C4-2B (cell line): Measurements from ENCODE around the gene CFAP53.

ENCODE experiments used
- H3K27ac ChIP-seq: fragments of 450-650 bp; 2 replicates; pipeline ENCODE4 v1.5.1; 2017
- ZFX ChIP-seq: fragments of 450-650 bp; IDR thresholded peaks from 2 replicates; pipeline ENCODE4 v1.6.1; 2017
- TF ChIP-seq, protein P1 (sequence below): fragments of 450-650 bp; conservative IDR thresholded peaks from 2 replicates; pipeline ENCODE4 v1.5.1; 2017; ENCODE audit warnings: mild to moderate bottlenecking

CFAP53 gene

DNA sequence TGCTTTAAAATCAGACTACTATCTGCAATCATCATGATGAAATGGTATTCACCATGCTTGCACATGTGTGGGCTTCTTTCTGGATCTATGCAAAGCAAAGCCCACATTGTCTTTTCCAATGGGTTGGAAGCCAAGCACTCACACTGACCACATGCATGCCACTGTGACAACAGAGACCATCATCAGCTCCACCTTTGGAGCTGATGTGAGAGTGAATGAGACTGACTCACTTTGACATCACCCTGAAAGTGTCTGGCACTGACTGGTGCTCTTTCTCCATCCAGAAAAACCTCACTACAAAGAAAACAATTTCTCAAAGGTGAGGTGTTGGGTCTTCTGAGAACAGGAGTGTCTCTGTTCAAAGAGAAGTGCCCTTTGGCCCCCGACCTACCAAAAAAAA is 76.1 kb downstream of the CFAP53 start:
- no peak overlapping the region for H3K27ac ChIP-seq
- TF ChIP-seq, protein P1, sequence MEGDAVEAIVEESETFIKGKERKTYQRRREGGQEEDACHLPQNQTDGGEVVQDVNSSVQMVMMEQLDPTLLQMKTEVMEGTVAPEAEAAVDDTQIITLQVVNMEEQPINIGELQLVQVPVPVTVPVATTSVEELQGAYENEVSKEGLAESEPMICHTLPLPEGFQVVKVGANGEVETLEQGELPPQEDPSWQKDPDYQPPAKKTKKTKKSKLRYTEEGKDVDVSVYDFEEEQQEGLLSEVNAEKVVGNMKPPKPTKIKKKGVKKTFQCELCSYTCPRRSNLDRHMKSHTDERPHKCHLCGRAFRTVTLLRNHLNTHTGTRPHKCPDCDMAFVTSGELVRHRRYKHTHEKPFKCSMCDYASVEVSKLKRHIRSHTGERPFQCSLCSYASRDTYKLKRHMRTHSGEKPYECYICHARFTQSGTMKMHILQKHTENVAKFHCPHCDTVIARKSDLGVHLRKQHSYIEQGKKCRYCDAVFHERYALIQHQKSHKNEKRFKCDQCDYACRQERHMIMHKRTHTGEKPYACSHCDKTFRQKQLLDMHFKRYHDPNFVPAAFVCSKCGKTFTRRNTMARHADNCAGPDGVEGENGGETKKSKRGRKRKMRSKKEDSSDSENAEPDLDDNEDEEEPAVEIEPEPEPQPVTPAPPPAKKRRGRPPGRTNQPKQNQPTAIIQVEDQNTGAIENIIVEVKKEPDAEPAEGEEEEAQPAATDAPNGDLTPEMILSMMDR, result no peak
- TF ChIP-seq ZFX, result no peak

- no peak overlapping the region for H3K27ac ChIP-seq
- TF ChIP-seq, protein P1, result no peak
- no peak for TF ChIP-seq ZFX
These were observed 77.1 kb downstream of the CFAP53 start for GRCh38 chr18:50189160-50189559.

DNA sequence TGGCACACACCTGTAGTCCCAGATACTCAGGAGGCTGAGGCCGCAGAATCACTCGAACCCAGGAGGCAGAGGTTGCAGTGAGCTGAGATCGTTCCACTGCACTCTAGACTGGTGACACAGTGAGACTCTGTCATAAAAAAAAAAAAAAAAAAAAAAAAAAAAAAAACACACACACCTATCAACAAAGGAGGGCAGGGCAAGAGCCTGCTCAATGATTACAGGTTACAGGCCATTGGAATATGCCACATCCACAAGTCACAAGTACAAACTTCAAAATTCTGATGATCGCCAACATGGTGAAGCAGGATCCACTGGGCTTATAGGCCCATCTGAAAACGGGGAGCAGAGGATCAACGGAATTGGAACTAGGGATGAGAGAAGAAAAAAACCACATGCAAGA is 77.6 kb downstream of the CFAP53 start:
- TF ChIP-seq, protein P1, result no peak
- no peak for TF ChIP-seq ZFX
- no peak overlapping the region for H3K27ac ChIP-seq

DNA sequence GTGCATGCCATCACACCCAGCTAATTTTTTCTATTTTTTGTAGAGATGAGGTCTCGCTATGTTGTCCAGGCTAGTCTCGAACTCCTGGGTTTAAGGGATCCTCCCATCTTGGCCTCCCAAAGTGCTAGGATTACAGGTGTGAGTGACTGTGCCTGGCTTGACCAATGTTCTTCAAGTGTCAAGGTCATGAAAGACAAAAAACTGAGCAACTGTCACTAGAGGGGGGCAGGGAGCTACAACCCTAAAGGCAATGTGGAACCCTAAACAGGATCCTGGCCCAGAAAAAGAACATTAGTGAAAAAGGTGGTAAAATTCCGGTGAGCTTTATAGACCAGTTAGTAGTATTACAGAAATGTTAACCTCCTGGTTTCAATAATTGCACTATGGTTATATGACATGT is 78.6 kb downstream of the CFAP53 start:
- H3K27ac ChIP-seq, result no peak overlapping the region
- TF ChIP-seq ZFX, result no peak
- TF ChIP-seq, protein P1, result no peak

GRCh38 chr18:50186385-50186784 is 79.9 kb downstream of the CFAP53 start:
- no peak overlapping the region for H3K27ac ChIP-seq
- TF ChIP-seq ZFX, result no peak
- TF ChIP-seq, protein P1, result no peak

DNA sequence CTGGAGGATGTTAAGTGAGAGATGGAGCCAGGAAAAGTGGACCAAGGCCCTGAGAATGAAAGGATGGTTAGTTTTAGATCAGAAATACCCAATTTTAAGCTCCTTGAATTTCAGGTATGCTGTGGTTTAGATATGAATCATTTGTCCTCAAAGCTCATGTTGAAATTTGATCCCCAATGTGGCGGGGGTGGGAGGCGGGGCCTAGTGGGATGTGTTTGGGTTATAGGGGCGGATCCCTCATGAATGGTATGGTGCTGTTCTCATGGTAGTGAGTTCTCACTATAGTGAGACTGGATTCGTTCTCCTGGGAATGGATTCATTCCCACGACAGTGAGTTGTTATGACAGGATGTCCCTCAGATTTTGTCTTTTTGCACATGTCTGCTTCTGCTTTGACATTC is 82.7 kb downstream of the CFAP53 start:
- no peak overlapping the region for H3K27ac ChIP-seq
- TF ChIP-seq ZFX, result no peak
- TF ChIP-seq, protein P1, result no peak

DNA sequence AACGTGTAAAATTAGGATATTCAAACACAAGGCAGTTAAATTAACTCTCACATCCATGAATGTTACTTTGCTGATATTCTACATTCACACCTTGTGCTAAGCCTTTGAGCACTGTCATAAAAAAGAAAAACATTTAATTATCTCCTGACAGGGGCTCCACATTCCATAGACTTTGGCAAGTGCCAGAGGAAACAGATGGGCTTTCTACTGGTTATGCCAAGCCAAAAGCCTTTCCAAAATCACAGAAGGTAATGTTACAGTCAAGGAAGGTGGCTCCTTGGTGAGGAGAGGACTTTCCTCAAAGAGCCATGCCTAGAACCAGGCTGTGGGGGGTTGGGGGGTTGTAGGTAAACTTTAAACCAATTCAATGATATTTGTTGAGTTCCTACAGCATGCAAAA is 83.8 kb downstream of the CFAP53 start:
- no peak for TF ChIP-seq ZFX
- TF ChIP-seq, protein P1, result no peak
- H3K27ac ChIP-seq, result no peak overlapping the region
